GM19395 (cell line): ENCODE results near the gene CALHM1.

Experiments used
- ATAC-seq: cut with Tn5 transposase; IDR thresholded peaks from one replicate; pipeline ENCODE4 v1.9.1; 2021; ENCODE audit warnings: mild to moderate bottlenecking, moderate library complexity; ENCODE audit not compliant: unreplicated experiment

The CALHM1 gene

GRCh38 chr10:103456074-103456660, 2.5 kb downstream of the CALHM1 start:
- ATAC-seq: no peak

GRCh38 chr10:103455235-103455634, 3.5 kb downstream of the CALHM1 start:
- no peak for ATAC-seq

GRCh38 chr10:103454026-103454425, 4.7 kb downstream of the CALHM1 start:
- ATAC-seq: no peak

GRCh38 chr10:103452506-103453230, 6.0 kb downstream of the CALHM1 start:
- peak; percentile 22 for ATAC-seq

GRCh38 chr10:103451831-103452505, 6.7 kb downstream of the CALHM1 start, which contains the start of gene CALHM2:
TSS of gene CALHM2 (minus strand) at chr10:103452370. CDS start at chr10:103449941, 2,429 bp downstream.
- ATAC-seq: peak; percentile 82

- ATAC-seq: no peak
Observed at GRCh38 chr10:103451091-103451813, 7.4 kb downstream of the CALHM1 start.

GRCh38 chr10:103450201-103450695, 8.5 kb downstream of the CALHM1 start:
- ATAC-seq: no peak

- ATAC-seq: no peak
Observed at GRCh38 chr10:103449208-103450144, 9.2 kb downstream of the CALHM1 start.

- ATAC-seq: no peak
Observed at GRCh38 chr10:103448746-103449145, 10.0 kb downstream of the CALHM1 start.

- no peak for ATAC-seq
Observed at GRCh38 chr10:103447187-103447586, 11.5 kb downstream of the CALHM1 start.

GRCh38 chr10:103445767-103446567, 12.7 kb downstream of the CALHM1 start:
- ATAC-seq: no peak

- no peak for ATAC-seq
Observed at GRCh38 chr10:103445366-103445765, 13.3 kb downstream of the CALHM1 start.

- no peak for ATAC-seq
Observed at GRCh38 chr10:103444478-103444877, 14.2 kb downstream of the CALHM1 start.

GRCh38 chr10:103443475-103444185, 15.1 kb downstream of the CALHM1 start:
- ATAC-seq: no peak

- no peak for ATAC-seq
Observed at GRCh38 chr10:103442031-103442461, 16.7 kb downstream of the CALHM1 start.

GRCh38 chr10:103441611-103442010, 17.1 kb downstream of the CALHM1 start:
- no peak for ATAC-seq

- no peak for ATAC-seq
Observed at GRCh38 chr10:103441206-103441605, 17.5 kb downstream of the CALHM1 start.

- ATAC-seq: no peak
Observed at GRCh38 chr10:103440416-103440815, 18.3 kb downstream of the CALHM1 start.
